GM18519 (cell line): ENCODE measurements around the gene GRK1.

Experiments
- ATAC-seq: cut with Tn5 transposase; IDR thresholded peaks from one replicate; pipeline ENCODE4 v1.9.1; 2021; ENCODE audit warnings: mild to moderate bottlenecking, moderate library complexity; ENCODE audit not compliant: unreplicated experiment, low FRiP score

GRK1 gene

GRCh38 chr13:113768018-113768905 lies 101.2 kb downstream of the GRK1 start:
- ATAC-seq = no peak

- ATAC-seq = no peak
These were observed 102.1 kb downstream of the GRK1 start for GRCh38 chr13:113769106-113769505.

GRCh38 chr13:113769881-113770280 lies 102.9 kb downstream of the GRK1 start:
- ATAC-seq = no peak

GRCh38 chr13:113770441-113770840 lies 103.4 kb downstream of the GRK1 start:
- no peak for ATAC-seq

GRCh38 chr13:113770937-113771336 lies 103.9 kb downstream of the GRK1 start:
- ATAC-seq = no peak

- no peak for ATAC-seq
These were observed 104.8 kb downstream of the GRK1 start for GRCh38 chr13:113771709-113772331.

- ATAC-seq = no peak
These were observed 107.4 kb downstream of the GRK1 start for GRCh38 chr13:113774177-113775107.

- ATAC-seq = no peak
These were observed 108.6 kb downstream of the GRK1 start for GRCh38 chr13:113775451-113776145.

- ATAC-seq = no peak
These were observed 109.5 kb downstream of the GRK1 start for GRCh38 chr13:113776231-113777125.

- ATAC-seq = no peak
These were observed 110.6 kb downstream of the GRK1 start for GRCh38 chr13:113777311-113778260.

GRCh38 chr13:113781571-113781970 lies 114.6 kb downstream of the GRK1 start:
- no peak for ATAC-seq

- no peak for ATAC-seq
These were observed 115.5 kb downstream of the GRK1 start for GRCh38 chr13:113782472-113782871.

GRCh38 chr13:113783200-113783881 lies 116.3 kb downstream of the GRK1 start:
- no peak for ATAC-seq

GRCh38 chr13:113783966-113784644 lies 117.1 kb downstream of the GRK1 start:
- ATAC-seq = no peak

- ATAC-seq = no peak
These were observed 117.6 kb downstream of the GRK1 start for GRCh38 chr13:113784645-113785024.

GRCh38 chr13:113785051-113786010 lies 118.3 kb downstream of the GRK1 start:
- ATAC-seq = no peak
